Measurements from ENCODE around the gene PPARD.
A peak's percentile ranks its signal among the peaks of the same experiment; 100 is the strongest.

Gene PPARD

DNA sequence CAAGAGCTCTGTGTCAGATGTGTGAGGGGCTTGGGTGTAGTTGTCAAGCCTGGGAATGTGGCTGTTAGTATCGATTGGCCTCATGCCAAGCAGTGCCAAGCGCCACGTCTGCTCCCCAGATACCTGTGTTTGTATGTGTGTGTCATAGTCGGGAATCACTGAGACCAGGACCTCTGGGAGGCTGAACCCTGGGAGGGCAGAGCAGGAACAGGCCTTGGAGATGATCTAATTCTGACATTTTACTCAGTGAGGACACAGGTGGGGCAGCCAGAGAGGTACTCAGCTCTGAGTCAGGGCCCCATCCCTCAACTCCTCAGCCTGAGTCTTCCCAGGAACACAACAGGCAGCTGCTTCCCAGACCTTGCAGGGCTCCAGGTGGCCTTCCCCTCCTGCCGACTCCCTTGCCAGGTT lies 58.5 kb downstream of the PPARD start:
- TF ChIP-seq, protein P1, sequence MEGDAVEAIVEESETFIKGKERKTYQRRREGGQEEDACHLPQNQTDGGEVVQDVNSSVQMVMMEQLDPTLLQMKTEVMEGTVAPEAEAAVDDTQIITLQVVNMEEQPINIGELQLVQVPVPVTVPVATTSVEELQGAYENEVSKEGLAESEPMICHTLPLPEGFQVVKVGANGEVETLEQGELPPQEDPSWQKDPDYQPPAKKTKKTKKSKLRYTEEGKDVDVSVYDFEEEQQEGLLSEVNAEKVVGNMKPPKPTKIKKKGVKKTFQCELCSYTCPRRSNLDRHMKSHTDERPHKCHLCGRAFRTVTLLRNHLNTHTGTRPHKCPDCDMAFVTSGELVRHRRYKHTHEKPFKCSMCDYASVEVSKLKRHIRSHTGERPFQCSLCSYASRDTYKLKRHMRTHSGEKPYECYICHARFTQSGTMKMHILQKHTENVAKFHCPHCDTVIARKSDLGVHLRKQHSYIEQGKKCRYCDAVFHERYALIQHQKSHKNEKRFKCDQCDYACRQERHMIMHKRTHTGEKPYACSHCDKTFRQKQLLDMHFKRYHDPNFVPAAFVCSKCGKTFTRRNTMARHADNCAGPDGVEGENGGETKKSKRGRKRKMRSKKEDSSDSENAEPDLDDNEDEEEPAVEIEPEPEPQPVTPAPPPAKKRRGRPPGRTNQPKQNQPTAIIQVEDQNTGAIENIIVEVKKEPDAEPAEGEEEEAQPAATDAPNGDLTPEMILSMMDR (IDR thresholded peaks at IDR 0.05): no peak
- H3K4me1 Mint-ChIP-seq: peaks cover 20% of the 10 kb centered on the region
- peaks cover 19% of the 10 kb centered on the region for H3K36me3 Mint-ChIP-seq (ENCODE audit: low read depth)
- H3K9me3 Mint-ChIP-seq: no peaks in the 10 kb centered on the region
- DNase-seq: no peak
- no peak overlapping the region for H3K4me3 Mint-ChIP-seq
- H3K27ac Mint-ChIP-seq: peak overlapping the region; percentile 87
- H3K27me3 Mint-ChIP-seq (ENCODE audit: low read depth, poor library complexity): no peaks in the 10 kb centered on the region

DNA sequence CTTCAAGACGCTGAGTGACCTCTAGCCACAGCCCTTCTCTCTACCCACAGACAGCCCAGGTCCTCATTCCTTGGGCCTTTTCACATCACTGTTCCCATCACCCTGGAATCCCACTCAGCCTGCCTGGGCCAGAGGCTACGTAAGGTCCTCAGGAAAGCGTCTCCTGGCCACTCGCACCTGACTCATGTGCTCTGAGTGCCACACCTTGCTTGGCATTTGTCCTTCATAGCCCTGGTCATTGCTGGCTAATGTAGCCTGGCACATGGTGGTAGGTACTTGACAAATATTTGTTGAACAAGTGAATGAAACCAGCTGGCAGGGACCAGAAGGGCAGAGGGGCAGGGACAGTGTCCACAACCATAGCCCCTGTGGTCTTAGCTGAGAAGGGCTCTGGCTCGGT lies 59.2 kb downstream of the PPARD start:
- peaks cover 19% of the 10 kb centered on the region for H3K36me3 Mint-ChIP-seq (ENCODE audit: low read depth)
- TF ChIP-seq, protein P1 (IDR thresholded peaks at IDR 0.05): no peak
- peak overlapping the region; percentile 87 for H3K27ac Mint-ChIP-seq
- no peaks in the 10 kb centered on the region for H3K9me3 Mint-ChIP-seq
- no peak overlapping the region for H3K4me3 Mint-ChIP-seq
- H3K4me1 Mint-ChIP-seq: peaks cover 26% of the 10 kb centered on the region
- no peaks in the 10 kb centered on the region for H3K27me3 Mint-ChIP-seq (ENCODE audit: low read depth, poor library complexity)
- no peak for DNase-seq

DNA sequence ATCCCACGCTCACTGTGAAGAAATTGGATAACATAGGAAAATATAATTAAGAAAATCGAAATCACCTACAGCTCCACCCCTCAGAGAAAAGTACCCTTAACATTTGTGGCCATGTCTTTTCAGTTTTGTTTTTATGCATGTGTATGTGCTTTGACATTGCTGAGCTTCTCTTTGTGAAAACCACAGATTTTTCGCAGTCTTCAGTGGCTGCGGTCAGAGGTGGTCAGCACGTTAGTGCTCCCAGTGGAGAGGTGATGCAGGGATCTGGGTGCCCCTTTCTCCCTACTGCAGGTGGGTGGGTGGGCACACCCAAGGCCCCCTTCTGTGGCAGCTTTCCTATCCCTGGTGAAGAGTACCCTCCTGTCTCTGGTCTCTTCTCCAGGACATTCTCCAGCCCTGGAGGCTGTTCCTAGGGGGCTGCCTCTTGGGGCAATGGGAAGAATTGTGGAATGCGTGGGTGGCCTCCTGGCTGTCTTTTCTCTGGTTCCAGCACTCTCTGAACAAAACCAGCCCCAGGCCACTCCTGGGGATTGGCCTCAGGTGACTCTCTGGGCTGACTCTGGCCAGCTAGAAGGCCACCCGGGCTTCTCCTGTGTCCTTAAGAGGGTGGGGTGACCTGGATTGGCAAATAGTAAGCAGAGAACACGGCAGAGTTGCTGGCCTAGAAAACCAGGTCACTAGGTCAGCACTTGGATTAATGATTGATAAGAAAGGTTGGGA lies 59.9 kb downstream of the PPARD start:
- Mint-ChIP-seq H3K4me1 (peaks cover 34% of the 10 kb centered on the region), H3K36me3 (ENCODE audit: low read depth) (peaks cover 14% of the 10 kb centered on the region), H3K4me3 (no peak overlapping the region), H3K27me3 (ENCODE audit: low read depth, poor library complexity) (no peaks in the 10 kb centered on the region), H3K27ac (peak overlapping the region; percentile 15), H3K9me3 (no peaks in the 10 kb centered on the region)
- TF ChIP-seq, protein P1 (IDR thresholded peaks at IDR 0.05): no peak
- DNase-seq: no peak

DNA sequence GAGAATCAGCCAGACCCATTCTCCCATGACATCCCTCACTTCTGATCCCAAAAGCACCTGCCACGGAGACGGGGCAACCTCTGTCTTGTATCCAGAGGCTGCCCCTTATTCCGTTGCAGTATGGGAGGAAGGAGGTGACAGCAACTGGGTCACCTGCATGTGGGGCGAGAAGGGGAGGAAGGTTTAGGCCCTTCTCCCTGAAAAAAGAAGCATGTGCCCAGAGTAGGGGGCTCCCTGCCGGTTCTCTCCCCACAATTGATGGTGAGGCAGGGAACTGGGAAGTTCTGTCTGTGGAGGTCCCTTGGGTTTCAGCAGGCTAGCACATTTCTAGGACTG lies 60.5 kb downstream of the PPARD start:
- H3K4me3 Mint-ChIP-seq: no peak overlapping the region
- H3K9me3 Mint-ChIP-seq: no peaks in the 10 kb centered on the region
- TF ChIP-seq, protein P1 (IDR thresholded peaks at IDR 0.05): no peak
- H3K36me3 Mint-ChIP-seq (ENCODE audit: low read depth): peaks cover 9% of the 10 kb centered on the region
- peaks cover 39% of the 10 kb centered on the region for H3K4me1 Mint-ChIP-seq
- peak overlapping the region; percentile 50 for H3K27ac Mint-ChIP-seq
- DNase-seq: no peak
- H3K27me3 Mint-ChIP-seq (ENCODE audit: low read depth, poor library complexity): no peaks in the 10 kb centered on the region

DNA sequence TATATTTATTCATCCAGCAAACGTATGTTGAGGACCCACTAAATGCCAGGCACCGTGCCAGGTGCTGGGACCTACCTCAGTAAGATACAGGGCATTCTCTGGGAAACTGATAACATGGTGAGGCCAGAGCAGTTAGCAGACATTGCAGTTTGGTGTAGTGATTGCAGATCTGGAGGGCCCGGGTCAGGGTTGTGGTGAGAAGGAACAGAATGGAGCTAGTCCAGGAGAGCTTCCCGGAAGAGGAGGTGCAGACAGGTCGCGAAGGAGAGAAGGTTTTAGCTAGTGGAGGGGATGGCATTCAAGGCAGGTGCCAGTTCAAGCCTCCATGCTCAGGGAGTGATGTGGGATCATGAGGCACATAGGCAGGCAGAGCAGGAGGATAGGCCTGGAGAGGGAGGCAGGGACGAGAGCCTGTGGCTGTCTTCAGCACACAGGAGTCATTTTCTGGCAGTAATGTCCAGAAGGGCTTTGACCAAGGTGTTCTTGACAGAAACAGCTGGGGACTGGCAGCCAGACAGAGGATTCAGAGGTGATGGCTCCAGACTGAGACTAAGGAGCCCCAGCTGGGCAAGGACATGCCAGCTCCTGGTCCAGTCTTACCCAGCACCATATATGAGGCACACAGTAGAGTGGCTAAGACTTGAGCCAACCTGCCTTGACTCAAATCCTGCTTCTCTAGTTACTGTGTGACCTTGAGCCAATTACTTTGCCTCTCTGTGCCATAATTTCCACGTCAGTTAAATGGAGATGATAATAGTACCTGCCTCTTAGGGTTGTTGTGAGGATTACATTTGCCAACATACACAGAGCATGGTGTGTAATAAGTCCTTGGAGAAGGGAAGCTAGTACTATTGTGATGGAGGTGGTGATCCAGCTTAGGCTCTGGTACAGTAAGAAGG lies 61.4 kb downstream of the PPARD start:
- no peaks in the 10 kb centered on the region for H3K9me3 Mint-ChIP-seq
- H3K27me3 Mint-ChIP-seq (ENCODE audit: low read depth, poor library complexity): no peaks in the 10 kb centered on the region
- no peaks in the 10 kb centered on the region for H3K36me3 Mint-ChIP-seq (ENCODE audit: low read depth)
- DNase-seq: no peak
- TF ChIP-seq, protein P1 (IDR thresholded peaks at IDR 0.05): no peak
- peaks cover 49% of the 10 kb centered on the region for H3K4me1 Mint-ChIP-seq
- peak overlapping the region; percentile 10 for H3K27ac Mint-ChIP-seq
- no peak overlapping the region for H3K4me3 Mint-ChIP-seq
